Dermis blood vessel endothelial cell (primary cell): Measurements from ENCODE around the gene DCAF5. TPM values are rescaled to one million over a fixed set of nuclear protein-coding genes. Genes with fewer than 3 reads are reported as not detected.
"Not testable (repeated sequence)": the region's sequence is repeated elsewhere in the genome, so short reads cannot be mapped to it uniquely, and the experiment has no call there.

ENCODE experiments used
- DNase-seq: peaks from one replicate; pipeline ENCODE4 v3.0.0; 2010
- total RNA-seq: library from RNA; depleted of rRNA; stranded (reverse); fragments of >200 nt; gene quantifications from 2 replicates; pipeline ENCODE4 v1.2.3, GENCODE V29; 2014

The DCAF5 gene
- total RNA-seq, 1 donor from 2014 or later: 13.6 TPM

GRCh38 chr14:69042299-69042698 is 110.6 kb downstream of the DCAF5 start:
- DNase-seq: no peak

- DNase-seq: no peak
Observed at GRCh38 chr14:69041783-69042182, 111.1 kb downstream of the DCAF5 start.

- DNase-seq: no peak
Observed at GRCh38 chr14:69040353-69040752, 112.6 kb downstream of the DCAF5 start.

- DNase-seq: peak; percentile 79
Observed at GRCh38 chr14:69039288-69039628, 113.7 kb downstream of the DCAF5 start.

- DNase-seq: peak; percentile 95
Observed at GRCh38 chr14:69038455-69039287, 114.2 kb downstream of the DCAF5 start.

GRCh38 chr14:69037790-69038454 is 115.0 kb downstream of the DCAF5 start:
- peak; percentile 70 for DNase-seq

- DNase-seq: peak; percentile 19
Observed at GRCh38 chr14:69036757-69037506, 116.0 kb downstream of the DCAF5 start.

GRCh38 chr14:69034612-69035262 is 118.2 kb downstream of the DCAF5 start:
- DNase-seq: peak; percentile 97

GRCh38 chr14:69027242-69027913 is 125.5 kb downstream of the DCAF5 start:
- DNase-seq: no peak

- no peak for DNase-seq
Observed at GRCh38 chr14:69023035-69023434, 129.9 kb downstream of the DCAF5 start.

- not testable (repeated sequence) for DNase-seq
Observed at GRCh38 chr14:69022093-69022492, 130.8 kb downstream of the DCAF5 start.

GRCh38 chr14:69017706-69018105 is 135.2 kb downstream of the DCAF5 start:
- no peak for DNase-seq

GRCh38 chr14:69014829-69015259 is 138.1 kb downstream of the DCAF5 start:
- DNase-seq: peak; percentile 53

- DNase-seq: peak; percentile 56
Observed at GRCh38 chr14:69013943-69014782, 138.8 kb downstream of the DCAF5 start.

GRCh38 chr14:69012256-69012953 is 140.5 kb downstream of the DCAF5 start:
- no peak for DNase-seq

- no peak for DNase-seq
Observed at GRCh38 chr14:69010648-69011047, 142.3 kb downstream of the DCAF5 start.

GRCh38 chr14:69008421-69008884 is 144.5 kb downstream of the DCAF5 start:
- peak; percentile 51 for DNase-seq

- DNase-seq: no peak
Observed at GRCh38 chr14:69006346-69006745, 146.6 kb downstream of the DCAF5 start.

- DNase-seq: peak; percentile 99
Observed at GRCh38 chr14:69005432-69006148, 147.3 kb downstream of the DCAF5 start.
